NCI-H1105 treated with DMSO at 0.1 percent for 48 hours (cell line): ENCODE data around the gene BSPH1.
"Not testable (repeated sequence)": the region's sequence is repeated elsewhere in the genome, so short reads cannot be mapped to it uniquely, and the experiment has no call there.

Experiments
- DNase-seq: peaks from one replicate; lab custom pipeline; 2025; lab: John Stamatoyannopoulos, UW

Gene BSPH1

GRCh38 chr19:47992070-47992469 is at the start of gene BSPH1:
Gene BSPH1, minus strand, starts transcription at chr19:47992170. Its CDS starts 89 bp downstream, at chr19:47992081.
- no peak for DNase-seq

- no peak for DNase-seq
These were observed 44.8 kb upstream of the BSPH1 start for GRCh38 chr19:48036765-48037164.

GRCh38 chr19:48033604-48034003 is 41.6 kb upstream of the BSPH1 start:
- no peak for DNase-seq

GRCh38 chr19:48030073-48030472 is 38.1 kb upstream of the BSPH1 start:
- DNase-seq = no peak

GRCh38 chr19:48029431-48029830 is 37.5 kb upstream of the BSPH1 start:
- DNase-seq = no peak

GRCh38 chr19:48025480-48025879 is 33.5 kb upstream of the BSPH1 start:
- no peak for DNase-seq

- DNase-seq = no peak
These were observed 31.5 kb upstream of the BSPH1 start for GRCh38 chr19:48023518-48023917.

GRCh38 chr19:48023011-48023410 is 31.0 kb upstream of the BSPH1 start:
- no peak for DNase-seq

GRCh38 chr19:48020686-48021085 is 28.7 kb upstream of the BSPH1 start:
- no peak for DNase-seq

GRCh38 chr19:48010932-48011758 is 19.2 kb upstream of the BSPH1 start:
- DNase-seq = no peak

GRCh38 chr19:48006762-48007161 is 14.8 kb upstream of the BSPH1 start:
- DNase-seq = no peak

- no peak for DNase-seq
These were observed 12.3 kb upstream of the BSPH1 start for GRCh38 chr19:48004236-48004635.

GRCh38 chr19:48000846-48001245 is 8.9 kb upstream of the BSPH1 start:
- DNase-seq = no peak

- DNase-seq = no peak
These were observed 6.8 kb upstream of the BSPH1 start for GRCh38 chr19:47998800-47999199.

- DNase-seq = no peak
These were observed 4.3 kb upstream of the BSPH1 start for GRCh38 chr19:47996230-47996727.

GRCh38 chr19:47994209-47994802 is 2.3 kb upstream of the BSPH1 start, which contains the start of gene ELSPBP1:
Gene ELSPBP1, plus strand, starts transcription at chr19:47994632. Its CDS starts 14,036 bp downstream, at chr19:48008668.
- DNase-seq = no peak

GRCh38 chr19:47991191-47991808 is 670 bp downstream of the BSPH1 start:
- DNase-seq = no peak

- DNase-seq = no peak
These were observed 18.4 kb downstream of the BSPH1 start for GRCh38 chr19:47973529-47973928.

GRCh38 chr19:47955936-47956335 is 36.0 kb downstream of the BSPH1 start:
- DNase-seq = not testable (repeated sequence)

GRCh38 chr19:47952132-47952531 is 39.8 kb downstream of the BSPH1 start:
- DNase-seq = not testable (repeated sequence)

GRCh38 chr19:47949852-47950521 is 42.0 kb downstream of the BSPH1 start:
- not testable (repeated sequence) for DNase-seq

- not testable (repeated sequence) for DNase-seq
These were observed 63.4 kb downstream of the BSPH1 start for GRCh38 chr19:47928581-47928980.
